Spinal cord (tissue), 10 donors: ENCODE measurements around the gene CD248. TPM values are rescaled to one million over a fixed set of nuclear protein-coding genes. Genes with fewer than 3 reads are reported as not detected.
A peak's percentile ranks its signal among the peaks of the same experiment; 100 is the strongest.

Experiments
- DNase-seq, 6 donors: peaks; one replicate each; pipeline versions ENCODE4 v3.0.0 to v3.0.0-alpha.2; 2013 to 2015; ENCODE audit warnings: low spot score in 6 of 6, low read depth in 4 of 6
- H3K27ac ChIP-seq: one replicate; pipeline ENCODE4 v1.5.1; 2013; ENCODE audit warnings: low read depth, low read length, control low read depth
- H3K27me3 ChIP-seq: one replicate; pipeline ENCODE4 v1.6.1; 2013; ENCODE audit warnings: low read length; ENCODE audit not compliant: control insufficient read depth, insufficient read depth
- H3K36me3 ChIP-seq: one replicate; pipeline ENCODE4 v1.6.1; 2013; ENCODE audit warnings: low read length; ENCODE audit not compliant: control insufficient read depth, insufficient read depth
- H3K4me1 ChIP-seq: one replicate; pipeline ENCODE4 v1.6.1; 2013; ENCODE audit warnings: low read length; ENCODE audit not compliant: control insufficient read depth, insufficient read depth
- H3K4me3 ChIP-seq: one replicate; pipeline ENCODE4 v1.5.1; 2013; ENCODE audit warnings: low read depth, low read length, control low read depth
- H3K9me3 ChIP-seq: one replicate; pipeline ENCODE4 v1.6.1; 2013; ENCODE audit warnings: low read length; ENCODE audit not compliant: control insufficient read depth, insufficient read depth
- WGBS: methylation state at CpG from one replicate; pipeline ENCODE4 v1.1.5; 2013; ENCODE audit warnings: missing lambda C conversion rate; ENCODE audit not compliant: insufficient coverage; 5-methylcytosine and 5-hydroxymethylcytosine counted together
- polyA plus RNA-seq, 2 donors: library from polyadenylated mRNA; unstranded; fragments of 120-200 nt; gene quantifications; one replicate each; pipeline ENCODE4 v1.2.1, GENCODE V29; 2013; ENCODE audit not compliant: insufficient read length in 2 of 2
- total RNA-seq, 2 donors: library from RNA; depleted of rRNA in 1 of 2; stranded (reverse); fragments of 120-200 nt in 1 of 2; fragments of >200 nt in 1 of 2; gene quantifications; one replicate each; pipeline versions ENCODE4 v1.2.3 to v1.2.4, GENCODE V29; 2013 to 2014
- donor health status: healthy.

CD248 gene
- total and polyA plus RNA-seq, 4 donors, result 10.9 to 44.0 (median 27.9) TPM

DNA sequence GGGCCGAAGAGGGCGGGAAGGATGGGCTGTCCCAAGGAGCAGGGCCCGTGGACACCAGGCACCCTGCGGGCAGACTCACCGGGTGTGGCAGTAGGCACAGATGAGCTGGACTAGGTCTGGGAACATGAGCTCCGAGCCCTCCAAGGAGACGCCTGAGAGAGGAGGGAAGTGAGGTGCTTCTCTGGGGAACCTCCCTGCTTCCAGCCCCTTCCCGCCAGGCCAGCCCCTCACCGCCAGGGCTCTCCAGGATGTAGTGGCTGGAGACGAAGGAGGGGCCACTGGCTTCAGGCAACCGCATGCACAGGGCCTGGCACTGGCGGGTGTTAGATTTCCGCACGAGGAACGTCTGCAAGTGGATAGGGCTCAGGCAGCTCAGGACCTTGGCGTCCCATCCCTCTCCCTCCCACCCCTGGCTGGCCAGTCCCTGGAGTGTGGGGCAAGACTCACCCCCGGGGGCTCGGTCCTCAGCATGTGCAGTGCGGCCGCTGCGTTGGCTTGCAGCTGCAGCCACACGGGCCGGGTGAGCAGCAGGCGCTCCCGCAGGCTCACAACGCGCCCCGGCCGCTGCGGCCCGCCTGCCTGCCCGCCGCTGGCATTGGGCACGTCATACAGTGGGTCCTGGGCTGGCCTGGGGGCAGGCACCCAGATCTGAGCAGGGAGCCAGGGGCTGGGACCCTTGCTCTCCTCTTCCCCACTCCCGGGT is 18.8 kb upstream of the CD248 start:
- DNase-seq, result no peak
- Histone ChIP-seq H3K27ac (peak overlapping the region; percentile 54), H3K36me3 (peaks cover 76% of the 10 kb centered on the region)

GRCh38 chr11:66334605-66335442 is 18.0 kb upstream of the CD248 start:
- Histone ChIP-seq H3K27me3 (no peaks in the 10 kb centered on the region), H3K4me3 (no peak overlapping the region), H3K36me3 (peaks cover 67% of the 10 kb centered on the region), H3K9me3 (no peaks in the 10 kb centered on the region), H3K4me1 (peaks cover 33% of the 10 kb centered on the region), H3K27ac (no peak overlapping the region)
- 64% methylated on average over 41 of the region's 42 CpGs for WGBS
- DNase-seq, result no peak

More for the DNA sequence above, 18.8 kb upstream of the CD248 start:
- Histone ChIP-seq H3K4me1 (peaks cover 33% of the 10 kb centered on the region), H3K9me3 (no peaks in the 10 kb centered on the region), H3K4me3 (peak overlapping the region; percentile 48), H3K27me3 (no peaks in the 10 kb centered on the region)
- 17% methylated on average over 35 of the region's 35 CpGs for WGBS

DNA sequence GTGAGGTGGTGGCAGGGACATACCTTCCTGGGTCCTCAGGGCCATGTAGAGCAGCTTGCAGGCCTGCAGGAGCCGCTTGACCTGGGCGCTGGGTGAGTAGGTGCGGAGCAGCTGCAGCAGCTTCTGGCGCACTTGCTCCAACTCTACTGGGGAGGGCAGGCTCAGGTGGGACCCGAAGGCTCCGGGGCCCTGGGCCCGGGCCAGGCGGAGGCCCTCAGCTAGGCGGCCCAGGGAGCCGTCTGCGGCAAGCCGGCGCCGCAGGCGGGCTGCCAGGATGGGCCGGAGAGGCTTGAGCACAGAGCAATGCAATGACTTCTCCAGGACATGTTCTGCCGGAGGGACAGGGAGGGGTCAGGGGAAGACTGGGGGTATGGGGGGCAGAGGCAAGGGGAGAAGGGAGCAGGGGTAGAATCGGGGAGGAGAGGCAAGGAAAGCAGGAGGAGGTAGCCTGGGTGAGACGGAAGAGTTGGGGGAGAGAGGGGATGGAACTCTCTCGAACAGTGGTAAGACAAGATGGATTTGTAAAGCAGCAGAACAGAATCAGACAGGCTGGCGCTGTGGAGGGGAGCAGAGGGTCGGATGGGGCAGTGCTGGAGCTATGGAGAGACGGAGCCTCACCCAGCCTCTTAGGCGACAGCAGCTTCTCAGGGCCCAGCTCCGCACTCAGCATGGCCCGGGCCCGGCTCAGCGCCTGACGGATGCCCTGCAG is 17.2 kb upstream of the CD248 start:
- no peak overlapping the region for H3K4me3 ChIP-seq
- H3K4me1 ChIP-seq, result peaks cover 33% of the 10 kb centered on the region
- H3K9me3 ChIP-seq, result no peaks in the 10 kb centered on the region
- no peak for DNase-seq
- H3K27me3 ChIP-seq, result no peaks in the 10 kb centered on the region
- peaks cover 60% of the 10 kb centered on the region for H3K36me3 ChIP-seq
- H3K27ac ChIP-seq, result no peak overlapping the region
- 76% methylated on average over 29 of the region's 29 CpGs for WGBS

DNA sequence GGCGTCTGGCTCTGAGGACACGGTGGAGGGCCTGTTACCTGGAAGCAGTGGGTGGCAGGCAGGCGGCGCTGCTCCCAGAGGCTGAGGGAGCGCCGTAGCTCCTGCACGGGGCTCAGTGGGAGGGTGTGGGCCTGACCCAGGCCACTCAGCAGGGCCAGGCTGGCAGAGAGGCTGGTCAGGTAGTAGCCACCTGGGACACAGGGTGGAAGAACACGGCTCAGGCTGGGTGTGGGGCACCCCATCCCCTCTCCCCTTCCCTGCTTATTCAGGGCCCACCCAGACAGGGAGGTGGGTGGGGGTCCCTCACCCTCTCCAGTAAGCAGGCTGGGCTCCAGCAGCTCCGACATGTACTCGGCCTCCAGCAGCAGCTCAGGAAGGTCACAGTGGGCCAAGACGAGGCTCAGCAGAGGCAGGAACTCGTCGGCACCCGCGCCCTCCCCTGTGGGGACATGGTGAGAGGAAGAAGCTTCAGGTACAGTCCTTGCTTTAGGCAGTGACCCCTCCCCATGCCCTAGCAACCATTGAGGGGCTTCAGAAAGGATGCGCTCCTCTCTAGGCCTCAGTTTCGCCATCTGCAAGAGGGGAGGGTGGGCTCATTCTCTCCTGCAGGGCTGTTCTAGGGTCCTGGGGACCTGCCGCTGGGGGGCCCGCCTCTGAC is 16.5 kb upstream of the CD248 start:
- H3K36me3 ChIP-seq, result peaks cover 53% of the 10 kb centered on the region
- 89% methylated on average over 14 of the region's 19 CpGs for WGBS
- no peak overlapping the region for H3K4me3 ChIP-seq
- no peak for DNase-seq
- H3K27me3 ChIP-seq, result no peaks in the 10 kb centered on the region
- no peak overlapping the region for H3K27ac ChIP-seq
- H3K9me3 ChIP-seq, result no peaks in the 10 kb centered on the region
- peaks cover 38% of the 10 kb centered on the region for H3K4me1 ChIP-seq

DNA sequence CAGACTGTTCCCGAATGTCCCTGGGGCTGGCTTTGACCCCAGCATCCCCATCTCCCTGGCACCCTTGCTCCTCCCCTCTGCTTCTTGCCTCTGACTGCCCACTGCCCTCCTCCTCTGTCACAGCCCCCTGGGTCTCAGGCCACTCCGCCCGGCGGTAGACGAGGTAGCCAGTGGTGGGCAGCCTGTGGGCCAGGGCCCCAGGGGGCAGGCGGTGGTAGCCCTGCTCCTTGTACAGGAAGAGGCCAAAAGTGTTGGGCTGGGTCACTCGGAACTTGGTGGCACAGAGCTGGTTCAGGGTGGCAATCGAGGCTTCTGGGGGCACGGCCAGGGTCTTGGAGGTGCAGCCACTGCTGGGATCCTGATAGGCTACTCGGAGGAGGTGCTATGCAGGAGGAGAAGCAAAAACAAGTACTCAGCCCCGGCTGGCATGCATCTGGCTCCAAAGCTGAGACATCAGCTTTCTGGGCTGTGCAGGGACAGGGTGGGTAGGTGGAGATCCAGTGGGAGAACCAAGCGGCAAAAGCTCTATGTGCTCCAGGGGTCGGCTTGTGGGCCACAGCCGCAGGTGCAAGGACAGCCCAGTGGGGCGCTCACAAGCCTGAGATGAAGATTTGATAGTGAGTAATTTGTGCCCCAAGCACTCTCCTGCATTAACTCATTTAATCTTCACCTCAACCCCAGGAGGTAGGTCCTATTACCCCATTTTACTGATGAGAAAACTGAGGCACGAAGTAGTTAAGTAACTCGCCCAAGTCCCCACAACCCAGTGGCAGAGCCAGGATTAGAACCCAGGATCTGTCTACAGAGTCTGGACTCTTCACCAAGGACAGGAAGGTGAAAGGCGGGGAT is 15.8 kb upstream of the CD248 start:
- no peak overlapping the region for H3K4me3 ChIP-seq
- 85% methylated on average over 16 of the region's 18 CpGs for WGBS
- no peak overlapping the region for H3K27ac ChIP-seq
- DNase-seq, result no peak
- no peaks in the 10 kb centered on the region for H3K9me3 ChIP-seq
- H3K36me3 ChIP-seq, result peaks cover 45% of the 10 kb centered on the region
- peaks cover 42% of the 10 kb centered on the region for H3K4me1 ChIP-seq
- no peaks in the 10 kb centered on the region for H3K27me3 ChIP-seq

DNA sequence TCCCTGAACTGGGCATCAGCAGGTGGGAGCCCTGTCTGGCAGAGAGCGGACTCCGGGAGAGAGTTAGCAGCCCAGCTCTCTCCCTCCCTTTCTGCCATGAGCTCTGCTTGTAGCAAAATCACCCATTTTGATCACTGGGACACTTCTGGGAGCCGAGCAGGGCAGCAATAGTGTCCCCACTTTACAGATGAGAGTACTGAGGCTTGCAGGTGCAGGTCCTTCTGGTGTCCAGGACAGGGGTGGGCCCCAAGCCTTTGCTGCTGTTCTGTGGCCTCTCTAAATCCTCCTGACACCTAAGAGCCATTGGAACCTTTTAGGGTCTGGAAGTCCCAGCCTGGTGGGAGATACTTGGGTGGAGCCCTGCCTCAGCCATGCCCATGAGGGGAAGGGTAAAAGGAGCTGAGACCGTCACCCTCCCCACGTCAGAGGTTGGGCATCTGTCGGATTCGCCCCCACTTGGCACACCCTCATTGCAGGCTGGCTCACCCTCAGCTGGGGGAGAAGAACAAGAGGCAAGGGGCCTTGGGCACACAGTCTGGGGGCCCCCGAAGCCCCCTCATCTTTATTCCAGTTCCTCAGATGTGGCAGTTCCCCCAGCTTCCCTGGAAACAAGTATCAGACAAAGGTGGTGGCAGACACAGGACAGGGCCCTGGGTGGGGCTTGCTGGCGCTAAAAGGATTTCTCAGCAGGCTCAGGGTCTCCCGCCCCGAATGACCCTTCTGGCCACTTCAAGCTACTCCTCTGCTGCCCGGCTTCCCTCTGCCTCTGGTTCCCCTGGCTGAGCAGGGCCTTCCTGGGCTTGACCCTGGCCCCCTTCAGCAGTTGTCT is 14.9 kb upstream of the CD248 start:
- no peak overlapping the region for H3K27ac ChIP-seq
- 86% methylated on average over 10 of the region's 12 CpGs for WGBS
- H3K9me3 ChIP-seq, result no peaks in the 10 kb centered on the region
- H3K4me3 ChIP-seq, result no peak overlapping the region
- H3K36me3 ChIP-seq, result peaks cover 37% of the 10 kb centered on the region
- H3K4me1 ChIP-seq, result peaks cover 41% of the 10 kb centered on the region
- H3K27me3 ChIP-seq, result no peaks in the 10 kb centered on the region
- no peak for DNase-seq

- H3K4me3 ChIP-seq, result no peak overlapping the region
- H3K27me3 ChIP-seq, result no peaks in the 10 kb centered on the region
- H3K27ac ChIP-seq, result no peak overlapping the region
- H3K9me3 ChIP-seq, result no peaks in the 10 kb centered on the region
- DNase-seq, result no peak
- peaks cover 32% of the 10 kb centered on the region for H3K36me3 ChIP-seq
- H3K4me1 ChIP-seq, result peaks cover 41% of the 10 kb centered on the region
- 57% methylated on average over 10 of the region's 10 CpGs for WGBS
Measured at GRCh38 chr11:66330931-66331330, 14.1 kb upstream of the CD248 start.

GRCh38 chr11:66329165-66329673 is 12.4 kb upstream of the CD248 start:
- no peaks in the 10 kb centered on the region for H3K27me3 ChIP-seq
- no peaks in the 10 kb centered on the region for H3K9me3 ChIP-seq
- 85% methylated on average over 2 of the region's 3 CpGs for WGBS
- H3K4me3 ChIP-seq, result no peak overlapping the region
- peaks cover 23% of the 10 kb centered on the region for H3K36me3 ChIP-seq
- H3K27ac ChIP-seq, result no peak overlapping the region
- no peak for DNase-seq
- H3K4me1 ChIP-seq, result peaks cover 34% of the 10 kb centered on the region
